ENCODE results near the gene YWHAG. TPM values are rescaled to one million over a fixed set of nuclear protein-coding genes. Genes with fewer than 3 reads are reported as not detected.

Gene YWHAG
- total RNA-seq, 1 donor from 2014 or later, result 70.5 TPM

- Mint-ChIP-seq H3K4me1 (peaks cover 31% of the 10 kb centered on the region), H3K4me3 (no peak overlapping the region), H3K36me3 (ENCODE audit: low read depth) (peaks cover 87% of the 10 kb centered on the region), H3K27ac (no peak overlapping the region), H3K9me3 (no peaks in the 10 kb centered on the region), H3K27me3 (no peaks in the 10 kb centered on the region)
- TF ChIP-seq CTCF (IDR thresholded peaks at IDR 0.05), result no peak
- CTCF ChIA-PET, result no interaction called here
- intact Hi-C loops (cut with micrococcal nuclease), result no loop called here
- DNase-seq (no peak), ATAC-seq (ENCODE audit: low read depth) (no peak)
- POLR2A ChIA-PET, result no interaction called here
Measured at GRCh38 chr7:76346778-76347177, 12.0 kb downstream of the YWHAG start.

DNA sequence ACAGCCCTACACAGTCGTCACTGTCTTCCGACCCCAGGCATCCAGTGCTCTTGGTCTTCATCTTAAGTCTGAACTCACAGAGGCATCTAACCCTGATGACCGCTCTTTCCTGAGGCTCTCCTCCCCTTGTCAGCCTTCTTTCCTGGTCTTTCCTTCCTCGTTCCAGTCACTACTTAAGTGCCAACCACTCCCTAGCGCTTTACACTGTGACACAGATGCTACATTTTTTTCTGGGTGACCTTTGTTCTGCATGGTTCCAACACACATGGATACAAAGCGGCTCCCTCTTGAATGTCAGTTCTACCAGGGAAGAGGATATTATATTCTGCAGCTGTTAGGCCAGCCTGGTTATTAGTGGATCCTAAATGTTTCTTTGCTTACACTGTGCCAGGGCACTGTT lies 12.7 kb downstream of the YWHAG start:
- intact Hi-C loops (cut with micrococcal nuclease), result no loop called here
- no peak for ATAC-seq (ENCODE audit: low read depth)
- no peaks in the 10 kb centered on the region for H3K9me3 Mint-ChIP-seq
- no peak overlapping the region for H3K4me3 Mint-ChIP-seq
- peaks cover 29% of the 10 kb centered on the region for H3K4me1 Mint-ChIP-seq
- no peak overlapping the region for H3K27ac Mint-ChIP-seq
- ChIA-PET CTCF (no interaction called here), POLR2A (no interaction called here)
- H3K36me3 Mint-ChIP-seq (ENCODE audit: low read depth), result peaks cover 85% of the 10 kb centered on the region
- TF ChIP-seq CTCF (IDR thresholded peaks at IDR 0.05), result no peak
- no peak for DNase-seq
- H3K27me3 Mint-ChIP-seq, result no peaks in the 10 kb centered on the region

GRCh38 chr7:76343931-76344321 lies 14.9 kb downstream of the YWHAG start:
- peaks cover 34% of the 10 kb centered on the region for H3K4me1 Mint-ChIP-seq
- ATAC-seq (ENCODE audit: low read depth), result no peak
- DNase-seq, result no peak
- no peaks in the 10 kb centered on the region for H3K9me3 Mint-ChIP-seq
- H3K4me3 Mint-ChIP-seq, result no peak overlapping the region
- no peak overlapping the region for H3K27ac Mint-ChIP-seq
- ChIA-PET POLR2A (no interaction called here), CTCF (no interaction called here)
- intact Hi-C loops (cut with micrococcal nuclease), result no loop called here
- no peaks in the 10 kb centered on the region for H3K27me3 Mint-ChIP-seq
- no peak for TF ChIP-seq CTCF (IDR thresholded peaks at IDR 0.05)
- peaks cover 82% of the 10 kb centered on the region for H3K36me3 Mint-ChIP-seq (ENCODE audit: low read depth)

DNA sequence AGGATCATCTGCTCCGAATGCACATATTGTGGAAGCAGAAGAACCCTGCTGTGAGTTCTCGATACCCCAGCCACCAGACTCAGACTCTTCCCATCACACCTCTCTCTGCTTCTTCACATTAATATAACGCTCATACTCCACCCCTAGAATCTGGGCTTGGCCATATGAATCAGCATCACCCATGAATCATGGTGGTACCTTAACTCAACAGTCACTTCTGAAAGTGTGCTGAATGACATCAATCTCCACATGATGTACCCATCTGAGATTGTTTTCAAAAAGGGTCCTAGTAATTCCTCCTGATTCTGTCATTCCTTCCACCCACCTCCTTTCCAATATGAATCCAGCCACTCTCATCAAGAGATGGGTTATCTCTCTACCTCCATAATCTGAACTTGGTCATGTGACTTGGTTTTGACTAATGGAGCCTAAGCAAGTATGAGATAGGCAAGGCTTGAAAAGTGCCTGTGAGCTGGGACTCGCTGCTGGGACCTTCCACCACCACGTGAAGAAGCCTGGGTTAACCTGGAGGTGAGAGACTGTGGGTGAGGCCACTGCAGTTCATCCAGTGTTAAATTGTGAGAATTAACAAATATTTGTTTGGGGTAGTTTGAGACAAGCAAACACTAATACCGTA lies 15.4 kb downstream of the YWHAG start:
- no peak overlapping the region for H3K27ac Mint-ChIP-seq
- ChIA-PET POLR2A (no interaction called here), CTCF (no interaction called here)
- peaks cover 39% of the 10 kb centered on the region for H3K4me1 Mint-ChIP-seq
- DNase-seq (no peak), ATAC-seq (ENCODE audit: low read depth) (no peak)
- no peaks in the 10 kb centered on the region for H3K27me3 Mint-ChIP-seq
- no peak for TF ChIP-seq CTCF (IDR thresholded peaks at IDR 0.05)
- intact Hi-C loops (cut with micrococcal nuclease), result no loop called here
- H3K4me3 Mint-ChIP-seq, result no peak overlapping the region
- peaks cover 82% of the 10 kb centered on the region for H3K36me3 Mint-ChIP-seq (ENCODE audit: low read depth)
- no peaks in the 10 kb centered on the region for H3K9me3 Mint-ChIP-seq

GRCh38 chr7:76342222-76342621 lies 16.6 kb downstream of the YWHAG start:
- ATAC-seq (ENCODE audit: low read depth) (no peak), DNase-seq (no peak)
- CTCF ChIA-PET, result interaction anchor here (0.8 kb wide), 1 partner anchor 16 kb away, joined by 4 read pairs; no protein-coding TSS in a partner anchor
- peaks cover 79% of the 10 kb centered on the region for H3K36me3 Mint-ChIP-seq (ENCODE audit: low read depth)
- peak overlapping the region; percentile 31 for H3K27ac Mint-ChIP-seq
- intact Hi-C loops (cut with micrococcal nuclease), result no loop called here
- H3K4me1 Mint-ChIP-seq, result peaks cover 43% of the 10 kb centered on the region
- POLR2A ChIA-PET, result no interaction called here
- TF ChIP-seq CTCF (IDR thresholded peaks at IDR 0.05), result no peak
- H3K4me3 Mint-ChIP-seq, result no peak overlapping the region
- no peaks in the 10 kb centered on the region for H3K27me3 Mint-ChIP-seq
- H3K9me3 Mint-ChIP-seq, result no peaks in the 10 kb centered on the region

Data from activated B cell treated with CpG ODN at 0.5 μM for 24 hours (primary cell).